Measurements from ENCODE around the gene TUBB8.
A peak's percentile ranks its signal among the peaks of the same experiment; 100 is the strongest.
"Not testable (repeated sequence)": the region's sequence is repeated elsewhere in the genome, so short reads cannot be mapped to it uniquely, and the experiment has no call there.

Gene TUBB8

DNA sequence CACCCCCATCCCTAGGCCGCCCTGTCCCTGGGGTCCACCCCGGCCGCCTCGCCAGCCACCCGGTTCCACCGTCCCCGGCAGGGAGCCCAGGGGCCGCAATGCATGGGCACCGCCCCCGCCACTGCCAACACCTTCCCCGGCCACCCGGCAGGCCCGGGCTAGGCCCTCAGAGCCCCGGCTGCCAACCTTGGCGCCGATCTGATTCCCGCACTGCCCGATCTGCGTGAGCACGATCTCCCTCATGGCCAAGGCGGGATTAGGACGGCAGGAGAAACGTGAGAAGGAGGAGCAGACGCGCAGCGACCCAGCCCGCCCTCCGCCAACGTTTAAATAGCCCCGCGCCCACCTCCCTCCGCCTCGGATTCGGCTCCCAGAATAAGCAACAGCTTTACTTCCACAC lies at the start of gene TUBB8:
TUBB8 (minus strand) TSS at position 301 of the 400 bp plus-strand sequence; CDS start at position 243, 58 bp downstream.
- DNase-seq = no peak
- intact Hi-C loops (cut with DNase I) = no loop called here

DNA sequence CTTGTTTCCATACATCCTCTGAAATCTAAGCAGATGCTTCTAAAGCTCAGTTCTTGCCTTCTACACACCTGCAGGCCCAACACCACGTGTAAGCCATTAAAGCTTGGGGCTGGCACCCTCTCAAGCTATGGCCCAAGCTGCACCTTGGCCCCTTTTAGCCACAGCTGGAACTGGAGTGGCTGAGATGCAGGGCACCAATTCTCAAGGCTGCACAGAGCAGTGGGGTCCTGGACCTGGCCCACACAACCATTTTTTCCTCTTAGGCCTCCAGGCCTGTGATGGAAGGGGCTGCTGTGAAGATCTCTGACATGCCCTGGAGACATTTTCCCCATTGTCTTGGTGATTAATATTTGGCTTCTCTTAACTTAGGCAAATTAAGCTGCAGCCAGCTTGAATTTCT lies 47.4 kb upstream of the TUBB8 start:
- intact Hi-C loops (cut with DNase I) = no loop called here

DNA sequence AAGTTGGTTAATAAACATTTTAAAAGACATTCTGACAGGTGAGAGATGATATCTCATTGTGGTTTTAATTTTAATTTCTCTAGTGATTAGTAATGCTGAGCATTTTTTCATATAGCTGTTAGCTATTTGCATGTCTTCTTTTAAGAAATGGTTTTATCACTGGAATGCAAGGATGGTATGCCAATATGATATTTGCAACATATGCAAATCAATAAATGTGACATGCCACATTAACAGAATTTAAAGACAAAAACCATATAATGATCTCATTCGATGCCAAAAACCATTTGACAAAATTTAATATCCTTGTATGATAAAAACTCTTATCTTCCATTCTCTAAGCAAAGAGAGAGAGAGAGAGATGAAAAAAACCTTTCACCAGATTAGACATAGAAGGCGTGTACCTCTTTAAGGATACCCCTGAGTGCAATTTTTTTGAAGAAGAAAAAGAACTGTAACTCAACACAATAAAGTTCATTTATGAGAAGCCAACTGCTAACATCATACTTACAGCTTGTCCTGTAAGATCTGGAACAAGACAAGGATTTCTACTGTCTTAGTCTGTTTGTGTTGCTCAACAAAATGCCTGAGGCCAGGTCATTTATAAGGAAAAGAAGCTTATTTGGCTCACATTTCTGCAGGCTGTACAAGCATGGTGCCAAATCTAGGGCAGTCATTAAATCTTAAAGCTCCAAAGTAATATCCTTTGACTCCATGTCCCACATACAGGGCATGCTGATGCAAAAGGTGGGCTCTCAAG lies 46.4 kb upstream of the TUBB8 start:
- intact Hi-C loops (cut with DNase I) = no loop called here
- DNase-seq = no peak

More for the DNA sequence above, 47.4 kb upstream of the TUBB8 start:
- DNase-seq = no peak

DNA sequence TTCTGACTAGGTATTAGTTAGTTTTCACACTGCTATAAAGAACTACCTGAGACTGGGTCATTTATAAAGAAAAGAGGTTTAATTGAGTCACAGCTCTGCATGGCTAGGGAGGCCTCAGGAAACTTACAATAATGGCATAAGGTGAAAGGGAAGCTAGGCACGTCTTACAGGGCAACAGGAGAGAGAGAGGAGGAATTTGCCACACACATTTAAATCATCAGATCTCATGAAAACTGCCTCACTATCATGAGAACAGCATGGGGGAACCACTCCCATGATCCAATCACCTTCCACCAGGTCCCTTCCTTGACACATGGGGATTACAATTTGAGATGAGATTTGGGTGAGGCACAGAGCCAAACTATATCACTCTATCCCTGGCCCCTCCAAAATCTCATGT lies 45.5 kb upstream of the TUBB8 start:
- no peak for DNase-seq

GRCh38 chr10:92846-93245 lies 43.8 kb upstream of the TUBB8 start:
- intact Hi-C loops (cut with DNase I) = no loop called here

More for the DNA sequence above, 45.5 kb upstream of the TUBB8 start:
- intact Hi-C loops (cut with DNase I) = no loop called here

GRCh38 chr10:92153-92552 lies 43.1 kb upstream of the TUBB8 start:
- no peak for DNase-seq
- intact Hi-C loops (cut with DNase I) = no loop called here

More at GRCh38 chr10:92846-93245, 43.8 kb upstream of the TUBB8 start:
- no peak for DNase-seq

- intact Hi-C loops (cut with DNase I) = no loop called here
- peak in 1 of 42 donors; percentile 29 for DNase-seq
These were observed 42.2 kb upstream of the TUBB8 start for GRCh38 chr10:91313-91712.

- intact Hi-C loops (cut with DNase I) = no loop called here
These were observed 41.1 kb upstream of the TUBB8 start for GRCh38 chr10:90161-90560.

GRCh38 chr10:89248-89647 lies 40.2 kb upstream of the TUBB8 start:
- DNase-seq = no peak
- intact Hi-C loops (cut with DNase I) = no loop called here

More at GRCh38 chr10:90161-90560, 41.1 kb upstream of the TUBB8 start:
- no peak for DNase-seq

DNA sequence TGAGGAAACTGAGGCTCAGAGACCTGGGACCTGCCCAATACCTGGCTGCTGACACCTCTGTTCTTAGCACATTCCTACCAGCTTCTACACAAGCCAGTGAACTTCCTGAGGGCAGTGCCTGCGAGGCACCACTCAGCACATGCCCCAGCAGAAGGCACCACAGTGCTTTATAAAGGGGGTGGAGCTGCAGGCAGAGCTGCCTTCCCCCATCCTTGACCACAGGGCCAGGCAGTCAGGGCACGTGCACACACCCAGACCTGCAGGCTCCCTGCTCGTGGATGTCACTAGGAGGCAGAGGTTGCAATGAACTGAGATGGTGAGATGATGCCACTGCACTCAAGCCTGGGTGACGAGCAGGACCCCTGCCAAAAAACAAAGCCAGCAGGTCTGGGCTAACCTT lies 39.2 kb upstream of the TUBB8 start:
- intact Hi-C loops (cut with DNase I) = no loop called here
- no peak for DNase-seq

- intact Hi-C loops (cut with DNase I) = no loop called here
- no peak for DNase-seq
These were observed 38.3 kb upstream of the TUBB8 start for GRCh38 chr10:87177-88080.

- intact Hi-C loops (cut with DNase I) = no loop called here
- no peak for DNase-seq
These were observed 36.9 kb upstream of the TUBB8 start for GRCh38 chr10:86031-86430.

DNA sequence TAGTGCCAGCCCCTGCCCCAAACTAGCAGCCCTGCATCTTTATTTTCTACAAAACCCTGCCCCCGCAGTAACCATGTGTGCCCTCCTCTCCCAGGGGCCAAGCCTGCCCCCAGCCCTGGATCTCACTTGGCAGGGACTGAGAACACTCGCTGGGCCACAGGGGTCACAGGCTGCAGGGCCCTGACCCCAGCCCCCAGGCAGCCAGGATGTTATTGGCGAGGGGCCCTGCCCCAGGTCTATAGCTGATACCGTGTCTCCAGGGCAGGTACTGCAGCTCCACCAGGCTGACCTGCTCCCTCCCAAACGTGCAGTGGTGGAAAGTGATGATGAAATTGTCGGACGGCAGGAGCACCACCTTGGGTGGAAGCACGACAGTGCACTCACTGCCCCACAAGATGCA lies 35.9 kb upstream of the TUBB8 start:
- intact Hi-C loops (cut with DNase I) = no loop called here
- DNase-seq = no peak

- no peak for DNase-seq
- intact Hi-C loops (cut with DNase I) = no loop called here
These were observed 34.9 kb upstream of the TUBB8 start for GRCh38 chr10:83930-84530.

DNA sequence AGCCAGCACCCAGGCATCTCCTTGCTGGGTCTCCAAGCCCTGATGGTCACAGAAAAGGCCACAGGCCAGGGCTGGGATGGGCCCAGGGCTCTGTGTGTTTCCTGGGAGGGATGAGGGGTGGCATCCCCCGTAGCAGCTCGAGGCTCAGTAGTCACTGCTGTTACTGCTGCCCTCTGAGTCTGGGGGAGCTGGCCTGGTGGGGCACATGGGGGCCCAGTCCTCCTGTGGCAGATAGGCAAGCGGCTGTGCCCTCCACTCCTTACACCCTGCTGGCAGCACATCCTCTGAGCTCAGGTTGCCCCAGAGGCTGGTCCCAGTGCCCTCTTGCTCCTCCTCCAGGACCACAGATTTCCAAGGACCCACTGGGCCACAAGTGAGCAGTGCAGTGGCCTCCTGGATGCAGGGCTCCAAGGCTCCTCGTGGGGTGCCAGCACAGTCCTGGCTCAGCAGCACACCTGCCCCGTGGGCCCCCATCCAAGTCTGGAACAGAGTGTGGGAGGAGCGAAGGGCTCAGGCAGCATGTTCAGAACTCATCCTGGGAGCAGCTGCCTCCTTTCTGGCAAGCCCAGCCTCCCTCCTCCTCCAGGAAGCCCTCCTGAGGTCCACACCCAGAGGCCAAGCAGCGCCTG lies 31.5 kb upstream of the TUBB8 start:
- intact Hi-C loops (cut with DNase I) = no loop called here
- DNase-seq = no peak

DNA sequence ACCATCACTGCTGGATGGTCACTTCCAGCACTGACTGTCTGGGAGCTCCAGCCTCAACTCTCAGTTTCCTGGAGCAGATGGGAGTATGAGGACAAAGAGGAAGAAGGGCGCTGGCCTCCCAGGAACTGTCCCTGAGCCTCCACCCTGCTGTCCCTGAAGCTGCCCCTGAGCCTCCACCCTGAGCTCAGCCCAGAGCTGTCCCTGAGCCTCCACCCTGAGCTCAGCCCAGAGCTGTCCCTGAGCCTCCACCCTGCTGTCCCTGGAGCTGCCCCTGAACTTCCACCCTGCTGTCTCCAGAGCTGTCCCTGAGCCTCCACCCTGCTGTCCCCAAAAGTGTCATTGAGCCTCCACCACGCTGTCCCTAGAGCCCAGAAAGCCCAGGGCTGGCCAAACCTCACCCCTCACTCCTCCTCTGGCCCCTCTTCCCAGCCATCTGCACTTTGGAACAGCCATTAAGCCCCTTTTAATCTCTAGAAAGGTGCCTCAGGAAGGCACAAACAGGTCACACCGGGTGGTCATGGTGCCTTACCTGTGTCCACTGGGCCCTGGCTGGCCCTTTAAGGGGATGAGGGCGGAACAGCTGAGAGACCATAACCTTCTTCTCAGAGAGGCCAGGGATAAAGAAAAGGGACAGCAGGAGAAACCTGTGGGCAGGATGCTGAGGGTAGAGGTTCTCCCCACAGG lies 30.6 kb upstream of the TUBB8 start:
- intact Hi-C loops (cut with DNase I) = no loop called here

DNA sequence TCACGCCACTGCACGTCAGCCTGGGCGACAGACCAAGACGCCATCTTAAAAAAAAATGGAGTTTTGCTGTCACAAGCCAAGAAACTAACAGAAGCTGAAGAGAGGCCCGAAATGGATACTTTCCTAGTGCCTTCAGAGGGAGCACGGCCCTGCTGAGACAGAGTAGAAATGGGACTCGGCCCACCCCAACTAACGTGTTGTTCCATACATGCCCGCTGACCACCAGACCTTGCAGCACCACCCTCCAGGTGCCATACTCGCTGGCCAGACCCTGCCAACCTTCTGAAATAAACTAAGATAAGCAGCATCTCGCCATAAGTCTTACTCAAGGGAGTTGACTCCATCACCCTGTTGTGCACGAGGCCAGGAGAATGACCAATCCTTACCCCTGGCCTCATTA lies 29.5 kb upstream of the TUBB8 start:
- no peak for DNase-seq
- intact Hi-C loops (cut with DNase I) = no loop called here

More for the DNA sequence above, 30.6 kb upstream of the TUBB8 start:
- DNase-seq = no peak

GRCh38 chr10:74266-74621 lies 25.1 kb upstream of the TUBB8 start:
- intact Hi-C loops (cut with DNase I); DNase-seq: not testable (repeated sequence)
